Measurements from ENCODE around the gene HOXC10.

GRCh38 chr12:54028314-54029201 is 43.6 kb downstream of the HOXC10 start, which contains the start of gene HOXC6:
- TF ChIP-seq, protein P1, sequence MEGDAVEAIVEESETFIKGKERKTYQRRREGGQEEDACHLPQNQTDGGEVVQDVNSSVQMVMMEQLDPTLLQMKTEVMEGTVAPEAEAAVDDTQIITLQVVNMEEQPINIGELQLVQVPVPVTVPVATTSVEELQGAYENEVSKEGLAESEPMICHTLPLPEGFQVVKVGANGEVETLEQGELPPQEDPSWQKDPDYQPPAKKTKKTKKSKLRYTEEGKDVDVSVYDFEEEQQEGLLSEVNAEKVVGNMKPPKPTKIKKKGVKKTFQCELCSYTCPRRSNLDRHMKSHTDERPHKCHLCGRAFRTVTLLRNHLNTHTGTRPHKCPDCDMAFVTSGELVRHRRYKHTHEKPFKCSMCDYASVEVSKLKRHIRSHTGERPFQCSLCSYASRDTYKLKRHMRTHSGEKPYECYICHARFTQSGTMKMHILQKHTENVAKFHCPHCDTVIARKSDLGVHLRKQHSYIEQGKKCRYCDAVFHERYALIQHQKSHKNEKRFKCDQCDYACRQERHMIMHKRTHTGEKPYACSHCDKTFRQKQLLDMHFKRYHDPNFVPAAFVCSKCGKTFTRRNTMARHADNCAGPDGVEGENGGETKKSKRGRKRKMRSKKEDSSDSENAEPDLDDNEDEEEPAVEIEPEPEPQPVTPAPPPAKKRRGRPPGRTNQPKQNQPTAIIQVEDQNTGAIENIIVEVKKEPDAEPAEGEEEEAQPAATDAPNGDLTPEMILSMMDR (IDR thresholded peaks at IDR 0.05 in 4 of 5, conservative IDR thresholded peaks at IDR 0.05 in 1 of 5) = no peak
- TF ChIP-seq POLR2A (IDR thresholded peaks at IDR 0.05) = peak in 1 of 2 donors; percentile 14

Data from gastrocnemius medialis (tissue), 4 donors.